Measurements from ENCODE around the gene PKNOX2.

The PKNOX2 gene

GRCh38 chr11:125320347-125321076 is 156.0 kb downstream of the PKNOX2 start:
- no peak overlapping the region for H3K4me3 ChIP-seq (ENCODE audit: low read depth, low read length)
- TF ChIP-seq, protein P1, sequence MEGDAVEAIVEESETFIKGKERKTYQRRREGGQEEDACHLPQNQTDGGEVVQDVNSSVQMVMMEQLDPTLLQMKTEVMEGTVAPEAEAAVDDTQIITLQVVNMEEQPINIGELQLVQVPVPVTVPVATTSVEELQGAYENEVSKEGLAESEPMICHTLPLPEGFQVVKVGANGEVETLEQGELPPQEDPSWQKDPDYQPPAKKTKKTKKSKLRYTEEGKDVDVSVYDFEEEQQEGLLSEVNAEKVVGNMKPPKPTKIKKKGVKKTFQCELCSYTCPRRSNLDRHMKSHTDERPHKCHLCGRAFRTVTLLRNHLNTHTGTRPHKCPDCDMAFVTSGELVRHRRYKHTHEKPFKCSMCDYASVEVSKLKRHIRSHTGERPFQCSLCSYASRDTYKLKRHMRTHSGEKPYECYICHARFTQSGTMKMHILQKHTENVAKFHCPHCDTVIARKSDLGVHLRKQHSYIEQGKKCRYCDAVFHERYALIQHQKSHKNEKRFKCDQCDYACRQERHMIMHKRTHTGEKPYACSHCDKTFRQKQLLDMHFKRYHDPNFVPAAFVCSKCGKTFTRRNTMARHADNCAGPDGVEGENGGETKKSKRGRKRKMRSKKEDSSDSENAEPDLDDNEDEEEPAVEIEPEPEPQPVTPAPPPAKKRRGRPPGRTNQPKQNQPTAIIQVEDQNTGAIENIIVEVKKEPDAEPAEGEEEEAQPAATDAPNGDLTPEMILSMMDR (conservative IDR thresholded peaks at IDR 0.05; ENCODE audit: low read depth, low read length): no peak
- no peak for DNase-seq (ENCODE audit: low read depth)

GRCh38 chr11:125322289-125322688 is 157.7 kb downstream of the PKNOX2 start:
- DNase-seq (ENCODE audit: low read depth): no peak
- no peak overlapping the region for H3K4me3 ChIP-seq (ENCODE audit: low read depth, low read length)
- TF ChIP-seq, protein P1 (conservative IDR thresholded peaks at IDR 0.05; ENCODE audit: low read depth, low read length): no peak

GRCh38 chr11:125325196-125325595 is 160.6 kb downstream of the PKNOX2 start:
- TF ChIP-seq, protein P1 (conservative IDR thresholded peaks at IDR 0.05; ENCODE audit: low read depth, low read length): no peak
- DNase-seq (ENCODE audit: low read depth): no peak
- H3K4me3 ChIP-seq (ENCODE audit: low read depth, low read length): no peak overlapping the region

DNA sequence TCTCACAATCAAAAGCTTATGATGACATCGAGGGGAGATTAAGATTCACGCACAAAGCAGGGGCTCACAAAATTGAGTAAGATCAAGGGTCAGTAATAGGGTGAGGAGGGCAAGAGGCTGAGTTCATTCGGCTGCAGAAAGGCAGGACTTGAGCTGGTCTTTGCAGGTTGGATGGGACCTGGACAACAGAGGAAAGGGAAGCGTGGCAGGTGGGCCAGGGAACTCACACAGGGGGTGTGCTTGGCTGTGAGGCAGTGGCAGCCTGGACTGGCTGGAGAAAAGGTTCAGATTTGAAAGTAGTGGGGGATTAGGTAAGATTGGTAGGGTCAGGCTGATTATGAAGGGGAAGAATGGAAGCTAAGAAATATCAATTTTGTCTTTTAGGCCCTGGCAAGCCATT is 161.6 kb downstream of the PKNOX2 start:
- H3K4me3 ChIP-seq (ENCODE audit: low read depth, low read length): no peak overlapping the region
- no peak for DNase-seq (ENCODE audit: low read depth)
- TF ChIP-seq, protein P1 (conservative IDR thresholded peaks at IDR 0.05; ENCODE audit: low read depth, low read length): no peak

GRCh38 chr11:125327518-125328224 is 163.1 kb downstream of the PKNOX2 start:
- TF ChIP-seq, protein P1 (conservative IDR thresholded peaks at IDR 0.05; ENCODE audit: low read depth, low read length): no peak
- no peak for DNase-seq (ENCODE audit: low read depth)
- H3K4me3 ChIP-seq (ENCODE audit: low read depth, low read length): no peak overlapping the region

- H3K4me3 ChIP-seq (ENCODE audit: low read depth, low read length): no peak overlapping the region
- TF ChIP-seq, protein P1 (conservative IDR thresholded peaks at IDR 0.05; ENCODE audit: low read depth, low read length): no peak
Measured at GRCh38 chr11:125328225-125328580, 163.7 kb downstream of the PKNOX2 start.

GRCh38 chr11:125329786-125330185 is 165.2 kb downstream of the PKNOX2 start:
- H3K4me3 ChIP-seq (ENCODE audit: low read depth, low read length): no peak overlapping the region
- no peak for DNase-seq (ENCODE audit: low read depth)
- TF ChIP-seq, protein P1 (conservative IDR thresholded peaks at IDR 0.05; ENCODE audit: low read depth, low read length): no peak

More at GRCh38 chr11:125328225-125328580, 163.7 kb downstream of the PKNOX2 start:
- no peak for DNase-seq (ENCODE audit: low read depth)
